ENCODE results near the gene RARB.

The RARB gene

DNA sequence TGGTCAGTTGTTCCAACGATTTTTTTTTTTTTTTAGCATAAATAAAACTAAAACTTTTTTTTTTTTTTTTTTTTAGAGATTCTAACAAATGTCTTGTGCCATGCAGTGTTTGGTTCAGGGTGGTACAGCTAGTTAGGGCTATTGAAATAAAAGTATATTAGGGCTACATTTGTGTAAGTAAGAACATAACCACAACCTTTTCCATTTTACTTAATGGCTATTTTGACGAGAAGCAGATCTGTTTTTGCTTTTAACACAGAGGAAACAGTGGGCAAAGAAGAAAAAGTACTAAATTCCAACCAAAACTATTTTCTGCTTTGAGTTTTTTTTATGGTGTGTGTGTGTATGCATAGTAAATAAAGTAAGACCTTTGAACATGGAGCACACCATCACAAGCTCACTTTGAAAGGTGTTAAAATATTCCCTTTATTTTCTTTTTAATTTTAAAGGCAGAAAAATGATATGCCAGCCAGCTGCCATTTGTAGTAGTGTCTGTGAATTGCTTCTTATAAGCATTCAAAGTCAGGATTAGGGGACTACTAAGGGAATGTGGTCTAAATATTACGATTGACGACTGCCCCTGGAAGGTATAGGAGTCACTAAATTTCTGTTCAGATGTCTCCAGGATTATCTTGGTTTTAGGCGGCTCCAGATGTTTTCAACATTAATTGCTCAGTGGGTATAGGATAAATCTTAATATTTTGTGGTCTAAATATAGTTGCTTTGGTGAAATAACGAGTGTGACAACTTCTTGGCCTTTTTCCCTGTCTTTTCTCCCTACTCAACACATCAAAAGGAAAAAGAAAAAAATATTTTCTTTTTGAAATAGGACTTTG is 3.1 kb downstream of the RARB start (continued):
- TF ChIP-seq PRDM2 (tag by site-specific recombination; IDR thresholded peaks at IDR 0.05; ENCODE audit: borderline replicate concordance) (no peak), ZNF132 (tag by site-specific recombination; IDR thresholded peaks at IDR 0.05; ENCODE audit: borderline replicate concordance) (no peak)

DNA sequence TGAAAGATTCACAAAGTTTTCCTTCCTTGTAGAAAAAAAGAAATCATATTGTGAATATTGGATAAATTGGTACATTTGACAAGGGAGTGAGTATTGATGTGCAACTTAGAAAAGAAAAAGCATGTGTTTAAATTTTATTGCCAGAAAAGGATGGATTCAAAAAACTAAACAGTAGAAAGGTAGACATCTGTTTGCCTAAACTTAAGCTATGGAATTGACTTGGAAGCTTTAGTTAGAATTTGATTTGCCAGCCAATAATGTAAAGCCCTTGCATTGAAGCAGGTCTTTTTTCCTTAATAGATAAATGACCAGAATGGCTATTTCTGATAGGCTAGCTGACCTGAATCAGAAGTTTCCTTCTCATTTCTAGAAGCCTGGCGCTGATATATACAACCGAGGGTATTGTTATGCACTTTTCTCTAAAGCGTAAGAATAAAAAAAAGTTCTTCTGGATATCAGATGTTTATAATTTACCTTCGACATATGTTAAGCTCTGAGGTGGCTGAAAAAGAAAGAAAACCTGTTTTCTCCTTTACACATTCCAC is 4.2 kb downstream of the RARB start:
- no peaks in the 10 kb centered on the region for H3K36me3 ChIP-seq (ENCODE audit: control insufficient read depth in 2 of 2, insufficient read depth in 1 of 2, low read length in 2 of 2)
- no peaks in the 10 kb centered on the region for H3K9me3 ChIP-seq (ENCODE audit: control insufficient read depth, insufficient read depth, low read depth, low read length)
- ChIA-PET CTCF (interaction anchor here (0.6 to 2.2 kb wide), 2 partner anchors 10 to 468 kb away, joined by 3 to 10 read pairs; no protein-coding TSS in a partner anchor), POLR2A (no interaction called here)
- no peak for TF ChIP-seq ZNF16 (tag by site-specific recombination; IDR thresholded peaks at IDR 0.05; ENCODE audit: low read depth)
- no peak for TF ChIP-seq ZNF202 (tag by site-specific recombination; IDR thresholded peaks at IDR 0.05; ENCODE audit: borderline replicate concordance)
- no peak for TF ChIP-seq KLF8 (tag by site-specific recombination; IDR thresholded peaks at IDR 0.05)
- no peak for TF ChIP-seq GLI2 (tag by site-specific recombination; IDR thresholded peaks at IDR 0.05; ENCODE audit: borderline replicate concordance, low read depth)
- no peak for TF ChIP-seq ZNF426 (tag by site-specific recombination; IDR thresholded peaks at IDR 0.05)
- no peak for TF ChIP-seq ZNF140 (tag by site-specific recombination; IDR thresholded peaks at IDR 0.05)
- TF ChIP-seq ZBTB17 (tag by site-specific recombination; IDR thresholded peaks at IDR 0.05) = no peak
- no peak for TF ChIP-seq ZNF571 (tag by site-specific recombination; IDR thresholded peaks at IDR 0.05)
- TF ChIP-seq SCRT1 (tag by site-specific recombination; IDR thresholded peaks at IDR 0.05; ENCODE audit: borderline replicate concordance) = no peak
- TF ChIP-seq, protein P1, sequence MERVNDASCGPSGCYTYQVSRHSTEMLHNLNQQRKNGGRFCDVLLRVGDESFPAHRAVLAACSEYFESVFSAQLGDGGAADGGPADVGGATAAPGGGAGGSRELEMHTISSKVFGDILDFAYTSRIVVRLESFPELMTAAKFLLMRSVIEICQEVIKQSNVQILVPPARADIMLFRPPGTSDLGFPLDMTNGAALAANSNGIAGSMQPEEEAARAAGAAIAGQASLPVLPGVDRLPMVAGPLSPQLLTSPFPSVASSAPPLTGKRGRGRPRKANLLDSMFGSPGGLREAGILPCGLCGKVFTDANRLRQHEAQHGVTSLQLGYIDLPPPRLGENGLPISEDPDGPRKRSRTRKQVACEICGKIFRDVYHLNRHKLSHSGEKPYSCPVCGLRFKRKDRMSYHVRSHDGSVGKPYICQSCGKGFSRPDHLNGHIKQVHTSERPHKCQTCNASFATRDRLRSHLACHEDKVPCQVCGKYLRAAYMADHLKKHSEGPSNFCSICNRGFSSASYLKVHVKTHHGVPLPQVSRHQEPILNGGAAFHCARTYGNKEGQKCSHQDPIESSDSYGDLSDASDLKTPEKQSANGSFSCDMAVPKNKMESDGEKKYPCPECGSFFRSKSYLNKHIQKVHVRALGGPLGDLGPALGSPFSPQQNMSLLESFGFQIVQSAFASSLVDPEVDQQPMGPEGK (tag by site-specific recombination; IDR thresholded peaks at IDR 0.05) = no peak
- no peak for TF ChIP-seq IKZF3 (tag by site-specific recombination; IDR thresholded peaks at IDR 0.05)
- no peak for TF ChIP-seq SP7 (tag by site-specific recombination; IDR thresholded peaks at IDR 0.05)
- TF ChIP-seq ZNF10 (tag by site-specific recombination; IDR thresholded peaks at IDR 0.05) = no peak
- no peak for TF ChIP-seq TSHZ1 (tag by site-specific recombination; IDR thresholded peaks at IDR 0.05; ENCODE audit: borderline replicate concordance)
- no peak for TF ChIP-seq ZBTB26 (tag by site-specific recombination; optimal IDR thresholded peaks at IDR 0.05)
- TF ChIP-seq GLI4 (tag by site-specific recombination; IDR thresholded peaks at IDR 0.05) = no peak
- TF ChIP-seq ZNF433 (tag by site-specific recombination; IDR thresholded peaks at IDR 0.05; ENCODE audit: low read depth) = no peak
- TF ChIP-seq ZNF473 (tag by site-specific recombination; IDR thresholded peaks at IDR 0.05) = no peak
- peaks cover 9% of the 10 kb centered on the region for H3K4me1 ChIP-seq (ENCODE audit: control insufficient read depth, insufficient read depth, low read length)
- no peak overlapping the region for H3K27ac ChIP-seq (ENCODE audit: extremely low read depth, low read depth, low read length)
- H3K4me3 ChIP-seq (ENCODE audit: low read depth, low read length) = no peak overlapping the region
